K562 (cell line): ENCODE measurements around the gene UBE2V1. TPM values are rescaled to one million over a fixed set of nuclear protein-coding genes. Genes with fewer than 3 reads are reported as not detected.
A peak's percentile ranks its signal among the peaks of the same experiment; 100 is the strongest.

Experiments used
- BHLHE40 ChIP-seq: IDR thresholded peaks from 2 replicates; pipeline ENCODE4 v1.6.1; 2011; ENCODE audit warnings: low read length, improper control_type of control experiment
- GABPB1 ChIP-seq: sonication (generic); formaldehyde crosslinking; IDR thresholded peaks from 2 replicates; pipeline ENCODE4 v1.8.0; 2022; ENCODE audit warnings: mild to moderate bottlenecking, missing genetic modification reagents
- JUND ChIP-seq, 2 experiments: IDR thresholded peaks; 2 replicates in 1 of 2; 3 replicates in 1 of 2; pipeline ENCODE4 v1.6.1; 2011; ENCODE audit warnings: borderline replicate concordance in 2 of 2, low read depth in 2 of 2, low read length in 2 of 2, improper control_type of control experiment in 1 of 2, missing biosample characterization in 1 of 2, missing genetic modification characterization in 1 of 2, missing genetic modification reagents in 1 of 2
- MTA3 ChIP-seq: fragments of 450-650 bp; formaldehyde crosslinking; IDR thresholded peaks from 2 replicates; pipeline ENCODE4 v1.6.1; 2017; ENCODE audit warnings: mild to moderate bottlenecking, borderline replicate concordance
- NFE2 ChIP-seq: IDR thresholded peaks from 2 replicates; pipeline ENCODE4 v1.6.1; 2014; ENCODE audit warnings: antibody characterized with exemption, low read depth
- SREBF1 ChIP-seq: fragments of 150-350 bp; IDR thresholded peaks from 2 replicates; pipeline ENCODE4 v1.6.1; 2014; ENCODE audit warnings: antibody characterized with exemption, low read depth, low read length, borderline replicate concordance
- TOE1 ChIP-seq, 2 experiments: fragments of 450-650 bp in 1 of 2; sonication (generic) in 1 of 2; formaldehyde crosslinking in 1 of 2; IDR thresholded peaks; 2 replicates each; pipeline versions ENCODE4 v1.7.1 to v1.8.0; 2016 to 2022; ENCODE audit warnings: borderline replicate concordance in 2 of 2, mild to moderate bottlenecking in 2 of 2, antibody characterized with exemption in 1 of 2, inconsistent platforms in 1 of 2, low read depth in 1 of 2, missing genetic modification reagents in 1 of 2, moderate library complexity in 1 of 2
- ZFP30 ChIP-seq: fragments of 250-450 bp; sonication (Bioruptor Pico); IDR thresholded peaks from 2 replicates; pipeline ENCODE4 v1.8.0; 2022; ENCODE audit warnings: moderate library complexity, mild to moderate bottlenecking, inconsistent platforms, borderline replicate concordance
- polyA plus RNA-seq, 8 experiments: library from polyadenylated mRNA; depleted of rRNA in 4 of 8; stranded (reverse) in 5 of 8; unstranded in 3 of 8; fragments of >200 nt; fragmentation: Nextera tagmentation in 2 of 8; fragmentation: Illumina TruSeq in 1 of 8; extraction: Ambion mirVana in 2 of 8; extraction: Trizol in 1 of 8; gene quantifications; 2 replicates each; pipeline versions ENCODE4 v1.2.1 to v1.2.3, GENCODE V29; 2011 to 2014; ENCODE audit warnings: inconsistent platforms in 1 of 8, missing spikeins in 1 of 8
- total RNA-seq, 7 experiments: library from RNA; depleted of rRNA in 6 of 7; stranded (reverse); fragments of >200 nt in 6 of 7; fragmentation: Illumina TruSeq in 2 of 7; extraction: Trizol in 2 of 7; gene quantifications; 2 replicates each; pipeline versions ENCODE4 v1.2.1 to v1.2.3, GENCODE V29; 2011 to 2021; ENCODE audit warnings: low replicate concordance in 1 of 7
- TF ChIP-seq, protein P1 (sequence below): sonication (generic); formaldehyde crosslinking; IDR thresholded peaks from 2 replicates; pipeline ENCODE4 v1.8.1; 2023; ENCODE audit warnings: mild to moderate bottlenecking, missing genetic modification reagents
- TF ChIP-seq, protein P2 (sequence below): fragments of 450-650 bp; conservative IDR thresholded peaks from 2 replicates; pipeline ENCODE4 v1.6.1; 2016; ENCODE audit warnings: missing genetic modification characterization, low read depth, mild to moderate bottlenecking, control low read depth, missing compliant biosample characterization
- TF ChIP-seq, protein P3 (sequence below): fragments of 250-450 bp; sonication (Bioruptor Pico); IDR thresholded peaks from 2 replicates; pipeline ENCODE4 v1.5.0; 2021
- TF ChIP-seq, protein P4 (sequence below), 2 experiments: fragments of 450-650 bp; IDR thresholded peaks; 2 replicates each; pipeline ENCODE4 v1.6.1; 2016
- TF ChIP-seq, protein P5 (sequence below): fragments of 250-450 bp; sonication (Bioruptor Pico); IDR thresholded peaks from 2 replicates; pipeline ENCODE4 v1.4.0; 2020; ENCODE audit warnings: mild to moderate bottlenecking, moderate library complexity

The UBE2V1 gene
- total and polyA plus RNA-seq, 9 of the 15 experiments (the other 6 are each of a cell fraction or from before 2014, with no cell fraction given), result 93.0 to 357 (median 119) TPM

DNA sequence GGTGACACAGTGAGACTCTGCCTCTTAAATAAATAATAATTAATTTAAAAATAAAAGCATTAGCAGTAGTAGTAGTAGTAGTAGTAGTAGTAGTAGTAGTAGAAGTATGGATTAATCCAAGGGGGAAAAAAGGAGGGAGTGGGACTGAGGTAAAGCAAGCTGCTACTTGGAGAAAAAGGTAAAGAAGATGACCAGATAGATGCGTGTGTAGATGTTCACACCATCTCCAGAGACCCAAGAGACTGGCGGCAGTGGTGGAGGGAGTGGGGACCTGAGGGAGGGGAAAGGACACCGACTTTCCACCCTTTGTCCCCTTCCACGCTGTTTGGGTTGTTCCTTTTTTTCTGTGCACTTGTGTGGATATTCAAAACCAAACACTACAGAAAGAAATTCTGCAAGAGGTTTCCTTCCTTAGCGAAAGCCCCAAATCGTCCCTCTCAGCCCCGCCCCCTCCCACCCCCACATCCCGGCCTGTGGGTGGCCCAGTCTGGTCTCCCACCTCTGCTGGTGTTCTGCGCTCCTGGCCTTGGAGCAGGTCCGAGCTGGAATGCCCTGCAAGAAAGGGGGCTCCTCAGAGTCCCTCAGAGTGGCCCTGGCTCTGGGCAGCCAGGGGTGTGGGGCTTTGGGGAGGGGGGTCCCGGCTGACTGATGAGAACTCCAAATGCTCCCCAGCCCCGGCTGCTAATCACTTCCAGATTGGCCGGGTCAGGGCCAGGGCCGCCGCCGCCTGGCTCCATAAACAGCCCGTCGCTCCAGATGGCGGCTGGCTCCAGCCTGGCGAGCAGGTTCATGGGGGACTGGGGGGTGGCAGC lies 60.2 kb downstream of the UBE2V1 start (continued):
- TF ChIP-seq, protein P1, sequence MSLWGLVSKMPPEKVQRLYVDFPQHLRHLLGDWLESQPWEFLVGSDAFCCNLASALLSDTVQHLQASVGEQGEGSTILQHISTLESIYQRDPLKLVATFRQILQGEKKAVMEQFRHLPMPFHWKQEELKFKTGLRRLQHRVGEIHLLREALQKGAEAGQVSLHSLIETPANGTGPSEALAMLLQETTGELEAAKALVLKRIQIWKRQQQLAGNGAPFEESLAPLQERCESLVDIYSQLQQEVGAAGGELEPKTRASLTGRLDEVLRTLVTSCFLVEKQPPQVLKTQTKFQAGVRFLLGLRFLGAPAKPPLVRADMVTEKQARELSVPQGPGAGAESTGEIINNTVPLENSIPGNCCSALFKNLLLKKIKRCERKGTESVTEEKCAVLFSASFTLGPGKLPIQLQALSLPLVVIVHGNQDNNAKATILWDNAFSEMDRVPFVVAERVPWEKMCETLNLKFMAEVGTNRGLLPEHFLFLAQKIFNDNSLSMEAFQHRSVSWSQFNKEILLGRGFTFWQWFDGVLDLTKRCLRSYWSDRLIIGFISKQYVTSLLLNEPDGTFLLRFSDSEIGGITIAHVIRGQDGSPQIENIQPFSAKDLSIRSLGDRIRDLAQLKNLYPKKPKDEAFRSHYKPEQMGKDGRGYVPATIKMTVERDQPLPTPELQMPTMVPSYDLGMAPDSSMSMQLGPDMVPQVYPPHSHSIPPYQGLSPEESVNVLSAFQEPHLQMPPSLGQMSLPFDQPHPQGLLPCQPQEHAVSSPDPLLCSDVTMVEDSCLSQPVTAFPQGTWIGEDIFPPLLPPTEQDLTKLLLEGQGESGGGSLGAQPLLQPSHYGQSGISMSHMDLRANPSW, result no peak
- TF ChIP-seq NFE2 (no peak), JUND (IDR thresholded peaks at IDR 0.05; ENCODE audit: borderline replicate concordance, low read depth, low read length) (0 out of 2 replicates have a peak, but pooled peaks have one; percentile 6), JUND (tag; IDR thresholded peaks at IDR 0.05; ENCODE audit: borderline replicate concordance, low read depth, low read length) (no peak), TOE1 (IDR thresholded peaks at IDR 0.05; ENCODE audit: borderline replicate concordance) (peak; percentile 71), TOE1 (CRISPR knock-in tag; IDR thresholded peaks at IDR 0.05; ENCODE audit: borderline replicate concordance, low read depth) (no peak), SREBF1 (no peak), ZFP30 (CRISPR knock-in tag) (no peak), BHLHE40 (no peak), GABPB1 (CRISPR knock-in tag) (no peak), MTA3 (no peak)
- TF ChIP-seq, protein P2, sequence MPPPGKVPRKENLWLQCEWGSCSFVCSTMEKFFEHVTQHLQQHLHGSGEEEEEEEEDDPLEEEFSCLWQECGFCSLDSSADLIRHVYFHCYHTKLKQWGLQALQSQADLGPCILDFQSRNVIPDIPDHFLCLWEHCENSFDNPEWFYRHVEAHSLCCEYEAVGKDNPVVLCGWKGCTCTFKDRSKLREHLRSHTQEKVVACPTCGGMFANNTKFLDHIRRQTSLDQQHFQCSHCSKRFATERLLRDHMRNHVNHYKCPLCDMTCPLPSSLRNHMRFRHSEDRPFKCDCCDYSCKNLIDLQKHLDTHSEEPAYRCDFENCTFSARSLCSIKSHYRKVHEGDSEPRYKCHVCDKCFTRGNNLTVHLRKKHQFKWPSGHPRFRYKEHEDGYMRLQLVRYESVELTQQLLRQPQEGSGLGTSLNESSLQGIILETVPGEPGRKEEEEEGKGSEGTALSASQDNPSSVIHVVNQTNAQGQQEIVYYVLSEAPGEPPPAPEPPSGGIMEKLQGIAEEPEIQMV (tag), result no peak
- TF ChIP-seq, protein P3, sequence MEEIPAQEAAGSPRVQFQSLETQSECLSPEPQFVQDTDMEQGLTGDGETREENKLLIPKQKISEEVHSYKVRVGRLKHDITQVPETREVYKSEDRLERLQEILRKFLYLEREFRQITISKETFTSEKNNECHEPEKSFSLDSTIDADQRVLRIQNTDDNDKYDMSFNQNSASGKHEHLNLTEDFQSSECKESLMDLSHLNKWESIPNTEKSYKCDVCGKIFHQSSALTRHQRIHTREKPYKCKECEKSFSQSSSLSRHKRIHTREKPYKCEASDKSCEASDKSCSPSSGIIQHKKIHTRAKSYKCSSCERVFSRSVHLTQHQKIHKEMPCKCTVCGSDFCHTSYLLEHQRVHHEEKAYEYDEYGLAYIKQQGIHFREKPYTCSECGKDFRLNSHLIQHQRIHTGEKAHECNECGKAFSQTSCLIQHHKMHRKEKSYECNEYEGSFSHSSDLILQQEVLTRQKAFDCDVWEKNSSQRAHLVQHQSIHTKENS (CRISPR knock-in tag), result no peak
- TF ChIP-seq, protein P4, sequence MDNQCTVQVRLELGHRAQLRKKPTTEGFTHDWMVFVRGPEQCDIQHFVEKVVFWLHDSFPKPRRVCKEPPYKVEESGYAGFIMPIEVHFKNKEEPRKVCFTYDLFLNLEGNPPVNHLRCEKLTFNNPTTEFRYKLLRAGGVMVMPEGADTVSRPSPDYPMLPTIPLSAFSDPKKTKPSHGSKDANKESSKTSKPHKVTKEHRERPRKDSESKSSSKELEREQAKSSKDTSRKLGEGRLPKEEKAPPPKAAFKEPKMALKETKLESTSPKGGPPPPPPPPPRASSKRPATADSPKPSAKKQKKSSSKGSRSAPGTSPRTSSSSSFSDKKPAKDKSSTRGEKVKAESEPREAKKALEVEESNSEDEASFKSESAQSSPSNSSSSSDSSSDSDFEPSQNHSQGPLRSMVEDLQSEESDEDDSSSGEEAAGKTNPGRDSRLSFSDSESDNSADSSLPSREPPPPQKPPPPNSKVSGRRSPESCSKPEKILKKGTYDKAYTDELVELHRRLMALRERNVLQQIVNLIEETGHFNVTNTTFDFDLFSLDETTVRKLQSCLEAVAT (IDR thresholded peaks at IDR 0.05), result no peak
- TF ChIP-seq, protein P5, sequence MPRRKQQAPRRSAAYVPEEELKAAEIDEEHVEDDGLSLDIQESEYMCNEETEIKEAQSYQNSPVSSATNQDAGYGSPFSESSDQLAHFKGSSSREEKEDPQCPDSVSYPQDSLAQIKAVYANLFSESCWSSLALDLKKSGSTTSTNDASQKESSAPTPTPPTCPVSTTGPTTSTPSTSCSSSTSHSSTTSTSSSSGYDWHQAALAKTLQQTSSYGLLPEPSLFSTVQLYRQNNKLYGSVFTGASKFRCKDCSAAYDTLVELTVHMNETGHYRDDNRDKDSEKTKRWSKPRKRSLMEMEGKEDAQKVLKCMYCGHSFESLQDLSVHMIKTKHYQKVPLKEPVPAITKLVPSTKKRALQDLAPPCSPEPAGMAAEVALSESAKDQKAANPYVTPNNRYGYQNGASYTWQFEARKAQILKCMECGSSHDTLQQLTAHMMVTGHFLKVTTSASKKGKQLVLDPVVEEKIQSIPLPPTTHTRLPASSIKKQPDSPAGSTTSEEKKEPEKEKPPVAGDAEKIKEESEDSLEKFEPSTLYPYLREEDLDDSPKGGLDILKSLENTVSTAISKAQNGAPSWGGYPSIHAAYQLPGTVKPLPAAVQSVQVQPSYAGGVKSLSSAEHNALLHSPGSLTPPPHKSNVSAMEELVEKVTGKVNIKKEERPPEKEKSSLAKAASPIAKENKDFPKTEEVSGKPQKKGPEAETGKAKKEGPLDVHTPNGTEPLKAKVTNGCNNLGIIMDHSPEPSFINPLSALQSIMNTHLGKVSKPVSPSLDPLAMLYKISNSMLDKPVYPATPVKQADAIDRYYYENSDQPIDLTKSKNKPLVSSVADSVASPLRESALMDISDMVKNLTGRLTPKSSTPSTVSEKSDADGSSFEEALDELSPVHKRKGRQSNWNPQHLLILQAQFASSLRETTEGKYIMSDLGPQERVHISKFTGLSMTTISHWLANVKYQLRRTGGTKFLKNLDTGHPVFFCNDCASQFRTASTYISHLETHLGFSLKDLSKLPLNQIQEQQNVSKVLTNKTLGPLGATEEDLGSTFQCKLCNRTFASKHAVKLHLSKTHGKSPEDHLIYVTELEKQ (CRISPR knock-in tag), result no peak
